ENCODE results near the gene STRN3.
A peak's percentile ranks its signal among the peaks of the same experiment; 100 is the strongest.
"Not testable (repeated sequence)": the region's sequence is repeated elsewhere in the genome, so short reads cannot be mapped to it uniquely, and the experiment has no call there.

Gene STRN3

DNA sequence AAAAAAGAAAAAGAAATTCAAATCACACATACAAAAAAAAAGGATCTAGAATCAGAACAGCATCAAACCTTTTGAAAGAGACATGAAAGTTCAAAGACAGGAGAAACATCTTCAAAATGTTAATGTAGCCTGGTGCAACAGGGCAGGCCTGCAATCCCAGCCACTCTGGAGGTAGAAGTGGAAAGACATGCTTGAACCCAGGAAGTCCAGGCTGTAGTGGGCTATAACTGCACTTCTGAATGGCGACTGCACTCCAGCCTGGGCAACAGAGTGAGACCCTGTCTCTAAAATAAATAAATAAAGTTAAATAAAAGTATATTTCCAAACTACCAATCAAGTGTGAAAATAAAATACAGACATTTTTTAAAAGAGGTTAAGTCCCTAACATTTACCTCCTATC, 19.5 kb downstream of the STRN3 start:
- H3K27ac ChIP-seq, result no peak overlapping the region
- DNase-seq (ENCODE audit: low read depth, low spot score), result no peak

- DNase-seq (ENCODE audit: low read depth, low spot score); H3K27ac ChIP-seq: not testable (repeated sequence)
Observed at GRCh38 chr14:31004007-31004406, 22.2 kb downstream of the STRN3 start.

- DNase-seq (ENCODE audit: low read depth, low spot score), result no peak
Observed at GRCh38 chr14:31003284-31003683, 22.9 kb downstream of the STRN3 start.

DNA sequence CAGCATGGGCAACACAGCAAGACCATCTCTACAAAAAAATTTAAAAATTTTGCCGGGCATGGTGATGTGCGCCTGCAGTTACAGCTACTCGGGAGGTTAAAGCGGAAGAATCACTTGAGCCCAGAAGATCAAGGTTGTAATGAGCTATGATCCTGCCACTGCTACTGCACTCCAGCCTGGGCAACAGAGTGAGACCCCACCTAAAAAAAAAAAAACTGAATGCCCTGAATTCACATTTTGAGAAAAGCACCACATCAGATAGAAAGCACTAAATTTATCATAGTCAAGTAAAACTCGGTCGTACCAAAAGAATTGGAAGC, 24.9 kb downstream of the STRN3 start:
- no peak overlapping the region for H3K27ac ChIP-seq
- DNase-seq (ENCODE audit: low read depth, low spot score), result no peak

More at GRCh38 chr14:31003284-31003683, 22.9 kb downstream of the STRN3 start:
- H3K27ac ChIP-seq, result no peak overlapping the region

- no peak overlapping the region for H3K27ac ChIP-seq
- no peak for DNase-seq (ENCODE audit: low read depth, low spot score)
Observed at GRCh38 chr14:31000629-31001338, 25.4 kb downstream of the STRN3 start.

- peak overlapping the region; percentile 30 for H3K27ac ChIP-seq
- no peak for DNase-seq (ENCODE audit: low read depth, low spot score)
Observed at GRCh38 chr14:30999038-30999773, 27.0 kb downstream of the STRN3 start.

- DNase-seq (ENCODE audit: low read depth, low spot score), result peak; percentile 52
- H3K27ac ChIP-seq, result peak overlapping the region; percentile 30
Observed at GRCh38 chr14:30998100-30998706, 28.0 kb downstream of the STRN3 start.

- H3K27ac ChIP-seq, result no peak overlapping the region
- DNase-seq (ENCODE audit: low read depth, low spot score), result no peak
Observed at GRCh38 chr14:30996892-30997659, 29.1 kb downstream of the STRN3 start.

GRCh38 chr14:30995689-30996088, 30.5 kb downstream of the STRN3 start:
- H3K27ac ChIP-seq, result peak overlapping the region; percentile 25
- no peak for DNase-seq (ENCODE audit: low read depth, low spot score)

GRCh38 chr14:30994681-30995620, 31.2 kb downstream of the STRN3 start:
- peak overlapping the region; percentile 25 for H3K27ac ChIP-seq
- no peak for DNase-seq (ENCODE audit: low read depth, low spot score)

DNA sequence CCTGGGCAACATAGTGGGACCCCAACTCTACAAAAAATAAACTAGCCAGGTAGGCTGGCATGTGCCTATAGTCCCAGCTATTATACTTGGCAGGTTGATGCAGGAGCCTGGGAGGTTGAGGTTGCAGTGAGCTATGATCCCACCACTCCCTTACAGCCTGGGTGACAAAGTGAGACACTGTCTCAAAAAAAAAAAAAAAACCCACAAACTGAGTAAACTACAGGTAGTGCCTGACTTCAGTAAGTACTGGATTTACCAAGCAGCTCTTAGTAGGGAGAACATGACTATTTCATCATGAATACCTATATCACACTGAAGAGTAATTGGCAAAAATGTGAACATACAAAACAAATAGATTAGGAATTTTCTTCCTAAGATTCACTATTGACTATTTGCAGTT, 33.1 kb downstream of the STRN3 start:
- DNase-seq (ENCODE audit: low read depth, low spot score), result no peak
- H3K27ac ChIP-seq, result no peak overlapping the region

DNA sequence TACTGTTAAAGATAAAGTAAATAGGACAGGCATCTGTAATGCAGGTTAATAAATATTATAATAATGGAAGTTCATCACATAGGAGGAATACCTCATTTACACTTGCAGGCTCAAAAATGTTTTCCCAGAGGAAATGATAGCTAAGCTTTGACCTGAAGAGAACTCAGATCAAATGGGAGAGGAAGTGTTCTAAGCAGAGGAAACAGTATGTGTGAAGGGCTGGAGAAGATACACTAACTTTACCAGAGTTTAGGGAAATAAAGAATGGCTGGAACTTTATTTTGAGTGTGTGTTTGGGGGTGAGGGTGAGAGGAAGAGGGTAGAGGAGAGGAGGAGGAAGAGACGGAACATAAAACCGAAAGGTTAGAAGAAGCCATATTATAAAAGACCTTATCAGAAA, 34.8 kb downstream of the STRN3 start:
- DNase-seq (ENCODE audit: low read depth, low spot score), result no peak
- no peak overlapping the region for H3K27ac ChIP-seq

DNA sequence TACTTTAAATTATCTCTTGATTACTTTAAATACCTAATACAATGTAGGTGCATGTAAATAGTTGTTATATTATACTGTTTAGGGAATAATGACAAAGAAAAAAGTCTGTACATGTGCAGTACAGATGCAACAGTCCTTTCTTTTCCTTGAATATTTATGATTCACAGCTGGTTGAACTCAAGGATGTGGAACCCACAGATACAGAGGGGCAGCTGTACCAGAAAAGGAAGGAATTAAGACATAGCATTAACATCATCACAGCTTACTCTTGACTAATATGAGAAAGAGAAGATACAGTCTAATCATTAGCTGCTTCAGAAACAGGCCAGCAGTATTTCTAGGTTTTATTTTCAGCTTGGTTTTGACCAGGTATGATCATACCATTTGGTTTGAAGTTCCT, 35.4 kb downstream of the STRN3 start:
- no peak overlapping the region for H3K27ac ChIP-seq
- DNase-seq (ENCODE audit: low read depth, low spot score), result no peak

DNA sequence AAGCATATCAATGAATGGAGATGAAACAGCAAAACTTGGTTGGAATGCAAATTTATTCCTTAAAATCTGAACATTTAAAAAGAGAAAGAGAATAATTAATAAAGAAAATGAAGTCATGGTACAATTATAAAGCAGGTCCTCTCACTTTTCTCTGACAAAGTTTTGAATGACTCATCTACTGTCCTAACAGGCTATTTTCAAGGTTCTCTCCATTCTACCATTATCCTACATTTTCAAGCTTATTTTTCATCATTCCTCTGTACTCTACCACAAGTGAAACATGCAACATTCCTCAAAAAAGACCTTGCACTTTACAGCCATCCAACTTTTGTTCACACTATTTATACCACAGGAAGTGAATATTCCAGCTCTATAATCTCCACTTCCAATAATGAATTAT, 37.7 kb downstream of the STRN3 start:
- H3K27ac ChIP-seq, result no peak overlapping the region
- DNase-seq (ENCODE audit: low read depth, low spot score), result no peak

- no peak for DNase-seq (ENCODE audit: low read depth, low spot score)
- no peak overlapping the region for H3K27ac ChIP-seq
Observed at GRCh38 chr14:30985796-30986195, 40.4 kb downstream of the STRN3 start.

- H3K27ac ChIP-seq, result no peak overlapping the region
- no peak for DNase-seq (ENCODE audit: low read depth, low spot score)
Observed at GRCh38 chr14:30983858-30984257, 42.3 kb downstream of the STRN3 start.

DNA sequence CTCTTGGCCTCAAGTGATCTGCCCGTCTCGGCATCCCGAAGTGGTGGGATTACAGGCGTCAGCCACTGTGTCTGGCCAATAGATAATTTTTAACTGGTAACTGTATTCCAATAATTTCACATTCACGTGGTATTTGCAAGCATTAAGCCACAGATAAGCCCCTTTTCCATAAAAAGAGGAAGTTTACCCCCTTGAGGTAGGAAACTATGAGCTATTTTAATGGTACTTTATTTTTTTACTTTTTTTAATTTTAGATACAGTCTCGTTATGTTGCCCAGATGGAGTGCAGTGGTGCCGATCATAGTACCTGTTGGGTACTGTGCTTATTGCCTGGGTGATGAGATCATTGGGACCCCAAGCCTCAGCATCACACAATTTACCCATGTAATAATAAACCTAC, 43.6 kb downstream of the STRN3 start:
- DNase-seq (ENCODE audit: low read depth, low spot score), result no peak
- no peak overlapping the region for H3K27ac ChIP-seq

DNA sequence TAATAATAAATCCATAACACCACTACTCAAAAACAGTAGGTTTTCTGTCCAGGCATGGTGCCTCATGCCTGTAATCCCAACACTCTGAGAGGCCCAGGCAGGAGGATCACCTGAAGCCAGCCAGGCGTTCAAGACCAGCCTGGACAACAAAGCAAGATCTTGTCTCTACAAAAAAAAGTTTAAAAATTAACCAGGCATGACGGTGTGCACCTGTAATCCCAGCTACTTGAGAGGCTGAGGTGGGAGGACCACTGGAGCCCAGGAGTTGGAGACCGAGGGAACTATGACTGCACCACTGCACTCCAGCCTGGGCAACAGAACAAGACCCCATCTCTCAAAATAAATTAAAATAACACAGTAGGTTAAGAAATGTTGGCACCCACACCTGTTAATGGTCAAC, 45.2 kb downstream of the STRN3 start:
- no peak overlapping the region for H3K27ac ChIP-seq

DNA sequence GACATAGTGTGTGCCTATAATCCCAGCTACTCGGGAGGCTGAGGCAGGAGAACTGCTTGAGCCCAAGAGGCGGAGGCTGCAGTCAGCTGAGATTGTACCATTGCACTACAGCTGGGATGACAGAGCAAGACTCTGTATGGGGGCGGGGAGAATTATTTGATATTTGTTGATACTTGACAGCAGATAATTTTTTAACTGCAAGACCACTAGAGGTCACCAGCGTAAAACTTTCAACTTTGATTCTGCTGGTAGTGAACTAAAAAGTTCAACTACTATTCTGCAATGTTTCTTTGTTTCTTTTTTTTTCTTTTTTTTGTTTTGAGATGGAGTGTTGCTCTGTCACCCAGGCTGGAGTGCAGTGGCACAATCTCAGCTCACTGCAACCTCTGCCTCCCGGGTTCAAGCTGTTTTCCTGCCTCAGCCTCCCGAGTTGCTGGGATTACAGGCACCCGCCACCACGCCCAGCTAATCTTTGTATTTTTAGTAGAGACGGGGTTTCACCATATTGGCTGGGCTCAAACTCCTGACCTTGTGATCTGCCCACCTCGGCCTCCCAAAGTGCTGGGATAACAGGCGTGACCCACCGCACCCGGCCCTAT, 46.0 kb downstream of the STRN3 start:
- not testable (repeated sequence) for H3K27ac ChIP-seq
- peak; percentile 18 for DNase-seq (ENCODE audit: low read depth, low spot score)

More for the DNA sequence above, 45.2 kb downstream of the STRN3 start:
- DNase-seq (ENCODE audit: low read depth, low spot score), result no peak
